ENCODE results near the gene NFATC2. TPM values are rescaled to one million over a fixed set of nuclear protein-coding genes. Genes with fewer than 3 reads are reported as not detected.

The NFATC2 gene
- total RNA-seq, 1 experiment from 2014 or later: not detected

DNA sequence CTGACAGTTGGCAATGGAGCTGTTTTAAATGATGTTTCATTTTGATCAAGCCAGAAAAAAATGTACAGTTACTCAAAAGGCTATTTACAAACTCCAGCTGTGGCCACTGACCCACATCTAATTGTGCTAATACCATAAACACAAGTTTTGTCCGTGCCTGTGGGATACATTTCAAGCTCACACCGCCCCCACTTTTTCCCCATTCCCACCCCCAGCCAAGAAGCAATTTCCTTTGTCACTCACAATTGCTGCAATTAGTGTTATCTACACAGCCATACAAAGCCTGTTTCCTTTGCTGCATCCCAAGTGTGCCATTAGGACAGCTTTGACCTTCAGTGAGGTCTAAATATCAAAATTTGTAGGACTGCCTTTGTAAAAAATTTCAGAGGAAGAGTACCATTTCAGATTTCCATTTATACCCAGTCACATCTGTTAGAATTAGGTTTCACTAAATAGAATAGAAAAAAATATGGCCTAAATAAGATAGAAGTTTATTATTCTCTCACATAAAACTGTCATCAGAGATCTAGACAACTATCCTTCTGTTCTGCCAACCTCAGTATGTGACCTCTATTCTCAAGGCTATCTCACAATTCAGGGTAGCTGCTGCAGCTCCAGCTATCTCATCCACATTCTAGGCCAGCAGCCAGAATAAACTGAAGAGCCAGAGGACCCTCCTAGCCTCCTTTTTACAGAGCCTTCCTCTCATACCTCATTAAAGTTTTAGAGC, 202.6 kb downstream of the NFATC2 start:
- peak; percentile 56 to 71 for DNase-seq
- no peaks in the 10 kb centered on the region for H3K27me3 ChIP-seq
- peak overlapping the region; percentile 69 for H3K27ac ChIP-seq
- no peak overlapping the region for H3K4me3 ChIP-seq
- H3K9me3 ChIP-seq (replicated peaks): peaks cover 14% of the 10 kb centered on the region; the same call in 1 of the 2 replicates
- H3K36me3 ChIP-seq: no peaks in the 10 kb centered on the region
- H3K4me1 ChIP-seq: peaks cover 35% of the 10 kb centered on the region

DNA sequence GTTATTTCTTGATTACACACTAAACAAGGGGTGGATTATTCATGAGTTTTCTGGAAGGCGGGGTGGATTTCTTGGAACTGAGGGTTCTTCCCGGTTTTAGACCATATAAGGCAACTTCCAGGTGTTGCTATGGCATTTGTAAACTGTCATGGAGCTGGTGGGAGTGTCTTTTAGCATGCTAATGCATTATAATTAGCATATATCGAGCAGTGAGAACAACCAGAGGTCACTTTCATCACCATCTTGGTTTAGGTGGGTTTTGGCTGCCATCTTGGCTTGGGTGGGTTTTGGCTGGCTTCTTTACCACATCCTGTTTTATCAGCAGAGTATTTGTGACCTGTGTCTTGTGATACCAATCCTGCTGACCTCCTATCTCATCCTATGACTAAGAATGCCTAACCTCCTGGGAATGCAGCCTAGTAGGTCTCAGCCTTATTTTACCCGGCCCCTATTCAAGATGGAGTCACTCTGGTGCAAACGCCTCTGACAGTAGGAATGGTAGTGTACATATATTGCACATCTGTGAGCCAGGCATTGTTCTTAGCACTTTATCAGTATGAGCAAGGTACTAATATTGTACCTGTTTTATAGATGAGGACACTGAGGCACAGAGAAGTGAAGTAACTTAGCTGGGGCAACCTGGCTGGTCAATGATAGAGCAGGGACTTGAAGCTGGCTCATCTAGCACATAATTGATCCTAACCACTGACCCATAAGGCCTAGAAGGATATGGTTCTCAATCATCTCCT, 203.7 kb downstream of the NFATC2 start:
- peaks cover 45% of the 10 kb centered on the region for H3K4me1 ChIP-seq
- DNase-seq: no peak
- H3K27ac ChIP-seq: peak overlapping the region; percentile 69
- peaks cover 12% of the 10 kb centered on the region; the same call in 1 of the 2 replicates for H3K9me3 ChIP-seq (replicated peaks)
- no peaks in the 10 kb centered on the region for H3K36me3 ChIP-seq
- H3K27me3 ChIP-seq: no peaks in the 10 kb centered on the region
- H3K4me3 ChIP-seq: no peak overlapping the region

DNA sequence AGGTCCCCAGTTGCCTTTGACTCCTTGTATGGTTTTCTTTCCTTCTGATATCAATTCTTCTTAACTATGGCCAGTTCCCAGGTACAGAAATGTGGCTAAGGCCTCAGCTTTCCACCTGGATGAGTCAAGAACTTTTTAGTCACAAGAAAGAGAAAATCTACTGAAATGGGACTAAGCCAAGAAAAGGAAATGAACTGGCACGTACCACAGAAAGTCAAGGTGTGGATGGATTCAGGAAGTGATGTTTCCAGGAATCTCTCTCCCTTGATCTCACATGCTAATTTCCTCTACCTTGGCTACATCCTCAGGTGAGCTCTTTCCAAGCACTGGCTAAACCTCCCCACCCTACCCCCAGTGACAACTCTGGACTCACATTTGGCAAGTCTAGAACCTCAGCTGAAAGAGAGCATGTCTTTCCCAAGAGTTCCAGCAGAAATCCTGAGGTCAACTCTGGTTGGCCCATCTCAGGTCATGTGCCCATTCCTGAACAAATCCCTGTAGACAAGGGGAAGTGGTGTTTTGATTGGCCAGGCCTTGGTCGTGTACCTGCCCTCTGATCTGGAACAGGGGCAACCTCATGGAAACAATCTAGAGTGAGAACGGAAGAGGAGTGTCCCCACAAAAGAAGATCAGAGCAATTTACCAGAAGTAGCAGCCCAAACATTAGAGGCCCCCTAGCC, 205.3 kb downstream of the NFATC2 start:
- Histone ChIP-seq H3K4me3 (no peak overlapping the region), H3K27ac (no peak overlapping the region), H3K36me3 (no peaks in the 10 kb centered on the region), H3K27me3 (no peaks in the 10 kb centered on the region), H3K4me1 (peaks cover 46% of the 10 kb centered on the region), H3K9me3 (replicated peaks) (peaks cover 8% of the 10 kb centered on the region; the same call in 1 of the 2 replicates)
- DNase-seq: no peak

Other genes starting within 250 kb of the NFATC2 start
- 0.20 TPM in 1 of 2 replicates, not detected in the other for gene ATP9A, start 225.7 kb upstream of the NFATC2 start, total RNA-seq (2014; rRNA removed; shearing (Covaris generic))